ENCODE measurements around the gene MPHOSPH10.

GRCh38 chr2:71117063-71117462 is 13.4 kb upstream of the MPHOSPH10 start:
- TF ChIP-seq CTCF (conservative IDR thresholded peaks at IDR 0.05; ENCODE audit: low read depth, low read length), result no peak
- TF ChIP-seq EZH2 (IDR thresholded peaks at IDR 0.05; ENCODE audit: low read length, unreplicated experiment), result no peak

Data from PC-3 (cell line).